ENCODE data around the gene SPATC1L. TPM values are rescaled to one million over a fixed set of nuclear protein-coding genes. Genes with fewer than 3 reads are reported as not detected.
"Not testable (repeated sequence)": the region's sequence is repeated elsewhere in the genome, so short reads cannot be mapped to it uniquely, and the experiment has no call there.

SPATC1L gene
- total RNA-seq, 2 experiments from 2014 or later: 4.7 to 8.3 TPM

GRCh38 chr21:46141767-46142581, 42.3 kb downstream of the SPATC1L start:
- no peak for DNase-seq (ENCODE audit: low spot score)
- TF ChIP-seq, protein P1, sequence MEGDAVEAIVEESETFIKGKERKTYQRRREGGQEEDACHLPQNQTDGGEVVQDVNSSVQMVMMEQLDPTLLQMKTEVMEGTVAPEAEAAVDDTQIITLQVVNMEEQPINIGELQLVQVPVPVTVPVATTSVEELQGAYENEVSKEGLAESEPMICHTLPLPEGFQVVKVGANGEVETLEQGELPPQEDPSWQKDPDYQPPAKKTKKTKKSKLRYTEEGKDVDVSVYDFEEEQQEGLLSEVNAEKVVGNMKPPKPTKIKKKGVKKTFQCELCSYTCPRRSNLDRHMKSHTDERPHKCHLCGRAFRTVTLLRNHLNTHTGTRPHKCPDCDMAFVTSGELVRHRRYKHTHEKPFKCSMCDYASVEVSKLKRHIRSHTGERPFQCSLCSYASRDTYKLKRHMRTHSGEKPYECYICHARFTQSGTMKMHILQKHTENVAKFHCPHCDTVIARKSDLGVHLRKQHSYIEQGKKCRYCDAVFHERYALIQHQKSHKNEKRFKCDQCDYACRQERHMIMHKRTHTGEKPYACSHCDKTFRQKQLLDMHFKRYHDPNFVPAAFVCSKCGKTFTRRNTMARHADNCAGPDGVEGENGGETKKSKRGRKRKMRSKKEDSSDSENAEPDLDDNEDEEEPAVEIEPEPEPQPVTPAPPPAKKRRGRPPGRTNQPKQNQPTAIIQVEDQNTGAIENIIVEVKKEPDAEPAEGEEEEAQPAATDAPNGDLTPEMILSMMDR (conservative IDR thresholded peaks at IDR 0.05; ENCODE audit: low read length): no peak
- no peak for TF ChIP-seq EZH2phosphoT487 (IDR thresholded peaks at IDR 0.05; ENCODE audit: borderline replicate concordance, low read depth, low read length)
- Histone ChIP-seq H3K4me2 (ENCODE audit: low read length) (no peak overlapping the region), H3K79me2 (ENCODE audit: insufficient read depth, low read depth, low read length) (no peaks in the 10 kb centered on the region), H2AFZ (ENCODE audit: low read length) (no peak overlapping the region), H3K27ac (ENCODE audit: low read depth, low read length, poor library complexity, severe bottlenecking) (no peak overlapping the region), H3K36me3 (ENCODE audit: insufficient read depth, low read length) (no peaks in the 10 kb centered on the region), H3K9me3 (ENCODE audit: low read length) (no peaks in the 10 kb centered on the region), H3K4me1 (ENCODE audit: insufficient read depth, low read length, poor library complexity, severe bottlenecking) (no peaks in the 10 kb centered on the region), H3K9me2 (ENCODE audit: insufficient read depth, low read length) (no peaks in the 10 kb centered on the region), H3K4me3 (ENCODE audit: low read depth, low read length, poor library complexity, severe bottlenecking) (no peak overlapping the region), H4K20me1 (ENCODE audit: insufficient read depth, low read length) (no peaks in the 10 kb centered on the region)
- CTCF ChIA-PET (ENCODE audit: unreplicated experiment): no interaction called here
- BruUV-seq (replicated peaks): no TSS peak
- intact Hi-C loops (cut with micrococcal nuclease; ENCODE audit: unreplicated experiment): no loop called here
- POLR2A ChIA-PET: interaction anchor here (0.7 kb wide), 1 partner anchor 186 kb away, joined by 3 read pairs; no protein-coding TSS in a partner anchor

GRCh38 chr21:46140352-46141003, 43.8 kb downstream of the SPATC1L start:
- H3K36me3 ChIP-seq (ENCODE audit: insufficient read depth, low read length); H4K20me1 ChIP-seq (ENCODE audit: insufficient read depth, low read length); H3K27ac ChIP-seq (ENCODE audit: low read depth, low read length, poor library complexity, severe bottlenecking); H3K79me2 ChIP-seq (ENCODE audit: insufficient read depth, low read depth, low read length); H2AFZ ChIP-seq (ENCODE audit: low read length); H3K4me2 ChIP-seq (ENCODE audit: low read length); intact Hi-C loops (cut with micrococcal nuclease; ENCODE audit: unreplicated experiment); DNase-seq (ENCODE audit: low spot score); H3K4me1 ChIP-seq (ENCODE audit: insufficient read depth, low read length, poor library complexity, severe bottlenecking); H3K9me3 ChIP-seq (ENCODE audit: low read length); BruUV-seq (replicated peaks); H3K9me2 ChIP-seq (ENCODE audit: insufficient read depth, low read length); H3K4me3 ChIP-seq (ENCODE audit: low read depth, low read length, poor library complexity, severe bottlenecking); POLR2A ChIA-PET; CTCF ChIA-PET (ENCODE audit: unreplicated experiment): not testable (repeated sequence)

DNA sequence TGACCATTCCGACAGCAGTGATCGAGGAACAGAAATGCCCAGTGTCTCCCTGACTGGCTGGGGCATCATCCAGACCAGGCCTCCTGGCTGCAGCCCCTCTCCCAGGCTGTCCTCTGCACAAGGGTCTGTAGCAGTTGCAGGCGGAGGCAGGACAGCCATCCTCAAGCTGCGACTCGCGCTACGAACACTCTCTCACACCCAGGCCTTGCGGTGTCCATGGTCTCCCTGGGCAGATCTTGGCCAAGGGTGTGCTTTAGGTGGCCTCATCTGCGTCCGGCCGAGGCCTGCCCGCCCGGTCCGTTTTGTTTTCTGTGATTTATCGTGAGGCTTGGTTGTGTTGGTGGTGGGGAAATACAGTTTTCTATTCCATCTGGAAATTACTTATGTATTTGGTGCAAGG, 44.6 kb downstream of the SPATC1L start:
- no peaks in the 10 kb centered on the region for H3K36me3 ChIP-seq (ENCODE audit: insufficient read depth, low read length)
- intact Hi-C loops (cut with micrococcal nuclease; ENCODE audit: unreplicated experiment): no loop called here

More for the DNA sequence above, 44.6 kb downstream of the SPATC1L start:
- no peaks in the 10 kb centered on the region for H3K9me3 ChIP-seq (ENCODE audit: low read length)
- H3K9me2 ChIP-seq (ENCODE audit: insufficient read depth, low read length): no peaks in the 10 kb centered on the region
- no peak overlapping the region for H3K4me2 ChIP-seq (ENCODE audit: low read length)
- no peak overlapping the region for H3K4me3 ChIP-seq (ENCODE audit: low read depth, low read length, poor library complexity, severe bottlenecking)
- ChIA-PET CTCF (ENCODE audit: unreplicated experiment) (no interaction called here), POLR2A (no interaction called here)
- no peaks in the 10 kb centered on the region for H3K4me1 ChIP-seq (ENCODE audit: insufficient read depth, low read length, poor library complexity, severe bottlenecking)
- H3K27ac ChIP-seq (ENCODE audit: low read depth, low read length, poor library complexity, severe bottlenecking): no peak overlapping the region
- DNase-seq (ENCODE audit: low spot score): no peak
- H3K79me2 ChIP-seq (ENCODE audit: insufficient read depth, low read depth, low read length): no peaks in the 10 kb centered on the region
- BruUV-seq (replicated peaks): no TSS peak
- TF ChIP-seq EZH2phosphoT487 (IDR thresholded peaks at IDR 0.05; ENCODE audit: borderline replicate concordance, low read depth, low read length): no peak
- TF ChIP-seq, protein P1 (conservative IDR thresholded peaks at IDR 0.05; ENCODE audit: low read length): no peak
- H2AFZ ChIP-seq (ENCODE audit: low read length): no peak overlapping the region
- H4K20me1 ChIP-seq (ENCODE audit: insufficient read depth, low read length): no peaks in the 10 kb centered on the region

All from OCI-LY7 (cell line).